ENCODE measurements around the gene TFB1M.
"Not testable (repeated sequence)": the region's sequence is repeated elsewhere in the genome, so short reads cannot be mapped to it uniquely, and the experiment has no call there.

TFB1M gene

GRCh38 chr6:155219299-155219698 is 95.0 kb downstream of the TFB1M start:
- no peak for DNase-seq (ENCODE audit: low read depth)
- TF ChIP-seq CTCF (conservative IDR thresholded peaks at IDR 0.05; ENCODE audit: low read depth, low read length), result no peak
- no peak overlapping the region for H3K4me3 ChIP-seq (ENCODE audit: low read length)

GRCh38 chr6:155218711-155219110 is 95.6 kb downstream of the TFB1M start:
- H3K4me3 ChIP-seq (ENCODE audit: low read length); DNase-seq (ENCODE audit: low read depth): not testable (repeated sequence)

- no peak overlapping the region for H3K4me3 ChIP-seq (ENCODE audit: low read length)
- no peak for TF ChIP-seq CTCF (conservative IDR thresholded peaks at IDR 0.05; ENCODE audit: low read depth, low read length)
- DNase-seq (ENCODE audit: low read depth), result no peak
Observed at GRCh38 chr6:155216312-155217046, 97.8 kb downstream of the TFB1M start.

GRCh38 chr6:155215906-155216305 is 98.4 kb downstream of the TFB1M start:
- H3K4me3 ChIP-seq (ENCODE audit: low read length), result no peak overlapping the region
- no peak for TF ChIP-seq CTCF (conservative IDR thresholded peaks at IDR 0.05; ENCODE audit: low read depth, low read length)
- no peak for DNase-seq (ENCODE audit: low read depth)

GRCh38 chr6:155213611-155214372 is 100.5 kb downstream of the TFB1M start:
- no peak overlapping the region for H3K4me3 ChIP-seq (ENCODE audit: low read length)
- no peak for DNase-seq (ENCODE audit: low read depth)
- TF ChIP-seq CTCF (conservative IDR thresholded peaks at IDR 0.05; ENCODE audit: low read depth, low read length), result no peak

GRCh38 chr6:155212616-155213380 is 101.5 kb downstream of the TFB1M start:
- no peak for TF ChIP-seq CTCF (conservative IDR thresholded peaks at IDR 0.05; ENCODE audit: low read depth, low read length)
- no peak overlapping the region for H3K4me3 ChIP-seq (ENCODE audit: low read length)
- DNase-seq (ENCODE audit: low read depth), result no peak

GRCh38 chr6:155212106-155212505 is 102.2 kb downstream of the TFB1M start:
- DNase-seq (ENCODE audit: low read depth), result no peak
- no peak overlapping the region for H3K4me3 ChIP-seq (ENCODE audit: low read length)
- no peak for TF ChIP-seq CTCF (conservative IDR thresholded peaks at IDR 0.05; ENCODE audit: low read depth, low read length)

Measured in retinal pigment epithelial cell (primary cell).